K562 (cell line): ENCODE measurements around the gene LGALS3BP. TPM values are rescaled to one million over a fixed set of nuclear protein-coding genes. Genes with fewer than 3 reads are reported as not detected.

Experiments
- ATAC-seq: fragments of 200-7000 bp; cut with Tn5 transposase; 3 replicates; pipeline ENCODE4 v1.9.1; 2020; ENCODE audit warnings: moderate library complexity
- BruUV-seq: library from RNA; stranded (reverse); fragments of 400-500 nt; replicated peaks from 2 replicates; lab custom pipeline; 2021; lab: Mats Ljungman, UMichigan
- CTCF ChIA-PET: fragments of 300-600 bp; formaldehyde crosslinking; extraction: SDS; loops from one replicate; lab custom pipeline; 2021; ENCODE audit warnings: low intra/inter-chr PET ratio; lab: Yijun Ruan, JAX
- POLR2A ChIA-PET: fragments of 300-600, 350-650 bp; sonication (Branson Sonifier 250); formaldehyde crosslinking; extraction: SDS; loops from one replicate; lab custom pipeline; 2021; ENCODE audit warnings: antibody characterized with exemption, inconsistent platforms; lab: Yijun Ruan, JAX
- DNase-seq, 4 experiments: peaks; one replicate each; pipeline versions ENCODE4 v3.0.0 to v3.0.0-alpha.2; 2011 to 2018; ENCODE audit warnings: low spot score in 3 of 4, mixed read lengths in 3 of 4; ENCODE audit errors: extremely low read depth in 1 of 4
- FAIRE-seq: peaks from 2 replicates; lab custom pipeline; 2011; peaks lifted over from hg19 to GRCh38; lab: Jason Lieb, UNC
- H2AFZ ChIP-seq: 2 replicates; pipeline ENCODE4 v1.6.0; 2011; ENCODE audit warnings: low read depth, low read length, control low read depth, inconsistent platforms
- H3K27ac ChIP-seq: fragments of 200-600 bp; 3 replicates; pipeline ENCODE4 v1.8.0; 2011; ENCODE audit warnings: low read depth, mild to moderate bottlenecking, control low read depth, inconsistent platforms, low read length, moderate library complexity, mixed read lengths; ENCODE audit errors: extremely low read depth
- H3K27me3 ChIP-seq, 2 experiments: fragments of 300-600 bp in 1 of 2; 2 replicates in 1 of 2; 3 replicates in 1 of 2; pipeline versions ENCODE4 v1.6.0 to v1.8.0; 2011; ENCODE audit warnings: inconsistent platforms in 2 of 2, low read length in 2 of 2, mild to moderate bottlenecking in 1 of 2, mixed read lengths in 1 of 2, moderate library complexity in 1 of 2; ENCODE audit not compliant: control insufficient read depth in 2 of 2, insufficient read depth in 2 of 2
- H3K36me3 ChIP-seq: fragments of 300-600 bp; 3 replicates; pipeline ENCODE4 v1.8.0; 2011; ENCODE audit warnings: mild to moderate bottlenecking, low read length, inconsistent platforms; ENCODE audit not compliant: control insufficient read depth, insufficient read depth
- H3K4me1 ChIP-seq, 2 experiments: fragments of 200-600 bp in 1 of 2; replicated peaks in 1 of 2; 2 replicates in 1 of 2; 3 replicates in 1 of 2; pipeline versions ENCODE4 v1.5.1 to v1.8.0; 2011; ENCODE audit warnings: inconsistent platforms in 2 of 2, low read length in 2 of 2, mild to moderate bottlenecking in 1 of 2, mixed read lengths in 1 of 2, moderate library complexity in 1 of 2; ENCODE audit not compliant: control insufficient read depth in 2 of 2, insufficient read depth in 2 of 2
- H3K4me2 ChIP-seq: 2 replicates; pipeline ENCODE4 v1.6.1; 2011; ENCODE audit warnings: low read length, control low read depth, inconsistent platforms, mixed read lengths; ENCODE audit not compliant: insufficient read depth
- H3K4me3 ChIP-seq: fragments of 200-600 bp; sonication (generic), shearing (Covaris generic); 2 replicates; pipeline ENCODE4 v1.5.1; 2016; ENCODE audit warnings: control low read depth, inconsistent platforms
- H3K79me2 ChIP-seq: fragments of 200-600 bp; 3 replicates; pipeline ENCODE4 v1.8.0; 2011; ENCODE audit warnings: low read length, inconsistent platforms; ENCODE audit not compliant: control insufficient read depth, insufficient read depth
- H3K9ac ChIP-seq, 2 experiments: 2 replicates each; pipeline versions ENCODE4 v1.6.0 to v1.6.1; 2011; ENCODE audit warnings: low read depth in 2 of 2, low read length in 2 of 2, control low read depth in 1 of 2, inconsistent platforms in 1 of 2, mild to moderate bottlenecking in 1 of 2, mixed read lengths in 1 of 2; ENCODE audit not compliant: insufficient read depth in 1 of 2
- H3K9me1 ChIP-seq: one replicate; pipeline ENCODE4 v1.6.0; 2011; ENCODE audit warnings: inconsistent platforms, mild to moderate bottlenecking, low read length, moderate library complexity; ENCODE audit not compliant: control insufficient read depth, insufficient read depth
- H3K9me3 ChIP-seq: replicated peaks from 2 replicates; pipeline ENCODE4 v1.5.1; 2011; ENCODE audit warnings: low read depth, low read length, inconsistent platforms; ENCODE audit not compliant: control insufficient read depth, insufficient read depth
- H4K20me1 ChIP-seq: replicated peaks from 2 replicates; pipeline ENCODE4 v1.6.1; 2011; ENCODE audit warnings: low read length, inconsistent platforms, mixed read lengths; ENCODE audit not compliant: control insufficient read depth, insufficient read depth
- GATA2 ChIP-seq: sonication (generic); formaldehyde crosslinking; IDR thresholded peaks from 2 replicates; pipeline ENCODE4 v1.4.0; 2020; ENCODE audit warnings: mild to moderate bottlenecking, missing genetic modification reagents
- GTF3C2 ChIP-seq: IDR thresholded peaks from 3 replicates; pipeline ENCODE4 v1.6.1; 2011; ENCODE audit warnings: borderline replicate concordance, mild to moderate bottlenecking, moderate library complexity; ENCODE audit not compliant: insufficient read length; ENCODE audit errors: extremely low read depth
- OTX1 ChIP-seq: fragments of 450-650 bp; formaldehyde crosslinking; IDR thresholded peaks from 2 replicates; pipeline ENCODE4 v1.4.0; 2022; ENCODE audit warnings: mild to moderate bottlenecking
- ZC3H11A ChIP-seq: IDR thresholded peaks from 2 replicates; pipeline ENCODE4 v1.6.1; 2012; ENCODE audit warnings: low read depth, low read length, improper control_type of control experiment
- ZNF449 ChIP-seq: fragments of 250-450 bp; sonication (Bioruptor Pico); IDR thresholded peaks from 2 replicates; pipeline ENCODE4 v1.8.0; 2022; ENCODE audit warnings: moderate library complexity, mild to moderate bottlenecking, inconsistent platforms
- WGBS: fragments of 100-300 bp; shearing (Covaris generic); methylation state at CpG from one replicate; pipeline ENCODE4 v1.1.6; 2016; ENCODE audit warnings: low coverage, mixed read lengths; ENCODE audit not compliant: insufficient coverage; ENCODE audit errors: missing lambda C conversion rate; 5-methylcytosine and 5-hydroxymethylcytosine counted together
- in situ Hi-C: fragments of 300-500 bp; cut with MboI; formaldehyde crosslinking; loops from 4 replicates; pipeline ENCODE4 v1.15.0; 2018; ENCODE audit warnings: inconsistent platforms, mixed read lengths
- intact Hi-C: fragments of 100-400 bp; cut with micrococcal nuclease; formaldehyde crosslinking; loops from 2 replicates; pipeline ENCODE4 v1.14.2; 2022
- polyA plus RNA-seq, 8 experiments: library from polyadenylated mRNA; depleted of rRNA in 4 of 8; stranded (reverse) in 5 of 8; unstranded in 3 of 8; fragments of >200 nt; fragmentation: Nextera tagmentation in 2 of 8; fragmentation: Illumina TruSeq in 1 of 8; extraction: Ambion mirVana in 2 of 8; extraction: Trizol in 1 of 8; gene quantifications; 2 replicates each; pipeline versions ENCODE4 v1.2.1 to v1.2.3, GENCODE V29; 2011 to 2014; ENCODE audit warnings: inconsistent platforms in 1 of 8, missing spikeins in 1 of 8
- total RNA-seq, 7 experiments: library from RNA; depleted of rRNA in 6 of 7; stranded (reverse); fragments of >200 nt in 6 of 7; fragmentation: Illumina TruSeq in 2 of 7; extraction: Trizol in 2 of 7; gene quantifications; 2 replicates each; pipeline versions ENCODE4 v1.2.1 to v1.2.3, GENCODE V29; 2011 to 2021; ENCODE audit warnings: low replicate concordance in 1 of 7
- TF ChIP-seq, protein P1 (sequence below), 2 experiments: fragments of 450-650 bp; formaldehyde crosslinking in 1 of 2; IDR thresholded peaks; 2 replicates each; pipeline versions ENCODE4 v1.4.0 to v1.6.1; 2014 to 2020; ENCODE audit warnings: mild to moderate bottlenecking in 2 of 2, borderline replicate concordance in 1 of 2, low read depth in 1 of 2

Gene LGALS3BP
- total and polyA plus RNA-seq, 9 of the 15 experiments (the other 6 are each of a cell fraction or from before 2014, with no cell fraction given): 0.39 to 5.3 (median 3.2) TPM

- WGBS: 88% methylated on average over 10 of the region's 22 CpGs
- intact Hi-C loops: no loop called here
These were observed 12.3 kb upstream of the LGALS3BP start for GRCh38 chr17:78991906-78992532.

More at GRCh38 chr17:78991906-78992532, 12.3 kb upstream of the LGALS3BP start:
- Histone ChIP-seq H2AFZ (no peak overlapping the region), H3K9me3 (no peaks in the 10 kb centered on the region), H3K36me3 (peaks cover 72% of the 10 kb centered on the region; the same call in 2 of the 3 replicates), H3K79me2 (no peaks in the 10 kb centered on the region), H3K4me2 (no peak overlapping the region), H3K27me3 (no peaks in the 10 kb centered on the region)
- ATAC-seq: no peak
- CTCF ChIA-PET: interaction anchor here (0.6 kb wide), 1 partner anchor 18 kb away, joined by 5 read pairs; no protein-coding TSS in a partner anchor
- FAIRE-seq: no peak
- TF ChIP-seq GTF3C2: no peak
- TF ChIP-seq, protein P1, sequence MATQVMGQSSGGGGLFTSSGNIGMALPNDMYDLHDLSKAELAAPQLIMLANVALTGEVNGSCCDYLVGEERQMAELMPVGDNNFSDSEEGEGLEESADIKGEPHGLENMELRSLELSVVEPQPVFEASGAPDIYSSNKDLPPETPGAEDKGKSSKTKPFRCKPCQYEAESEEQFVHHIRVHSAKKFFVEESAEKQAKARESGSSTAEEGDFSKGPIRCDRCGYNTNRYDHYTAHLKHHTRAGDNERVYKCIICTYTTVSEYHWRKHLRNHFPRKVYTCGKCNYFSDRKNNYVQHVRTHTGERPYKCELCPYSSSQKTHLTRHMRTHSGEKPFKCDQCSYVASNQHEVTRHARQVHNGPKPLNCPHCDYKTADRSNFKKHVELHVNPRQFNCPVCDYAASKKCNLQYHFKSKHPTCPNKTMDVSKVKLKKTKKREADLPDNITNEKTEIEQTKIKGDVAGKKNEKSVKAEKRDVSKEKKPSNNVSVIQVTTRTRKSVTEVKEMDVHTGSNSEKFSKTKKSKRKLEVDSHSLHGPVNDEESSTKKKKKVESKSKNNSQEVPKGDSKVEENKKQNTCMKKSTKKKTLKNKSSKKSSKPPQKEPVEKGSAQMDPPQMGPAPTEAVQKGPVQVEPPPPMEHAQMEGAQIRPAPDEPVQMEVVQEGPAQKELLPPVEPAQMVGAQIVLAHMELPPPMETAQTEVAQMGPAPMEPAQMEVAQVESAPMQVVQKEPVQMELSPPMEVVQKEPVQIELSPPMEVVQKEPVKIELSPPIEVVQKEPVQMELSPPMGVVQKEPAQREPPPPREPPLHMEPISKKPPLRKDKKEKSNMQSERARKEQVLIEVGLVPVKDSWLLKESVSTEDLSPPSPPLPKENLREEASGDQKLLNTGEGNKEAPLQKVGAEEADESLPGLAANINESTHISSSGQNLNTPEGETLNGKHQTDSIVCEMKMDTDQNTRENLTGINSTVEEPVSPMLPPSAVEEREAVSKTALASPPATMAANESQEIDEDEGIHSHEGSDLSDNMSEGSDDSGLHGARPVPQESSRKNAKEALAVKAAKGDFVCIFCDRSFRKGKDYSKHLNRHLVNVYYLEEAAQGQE (IDR thresholded peaks at IDR 0.05; ENCODE audit: borderline replicate concordance): no peak
- TF ChIP-seq, protein P1 (CRISPR knock-in tag; IDR thresholded peaks at IDR 0.05; ENCODE audit: low read depth): no peak
- TF ChIP-seq OTX1 (CRISPR knock-in tag): no peak
- no peak for TF ChIP-seq GATA2
- no peak for TF ChIP-seq ZC3H11A
- TF ChIP-seq ZNF449 (CRISPR knock-in tag): no peak
- TF ChIP-seq, all 486 proteins: peak for 0
- POLR2A ChIA-PET: interaction anchor here (0.6 to 1.3 kb wide), 2 partner anchors 8 to 10 kb away, joined by 3 to 4 read pairs; no protein-coding TSS in a partner anchor
- BruUV-seq: no TSS peak
- Histone ChIP-seq H3K9me1 (no peaks in the 10 kb centered on the region), H3K4me3 (no peak overlapping the region), H4K20me1 (0 out of 2 replicates have a peak, but pooled peaks cover 5% of the 10 kb centered on the region), H3K27ac (no peak overlapping the region), H3K9ac (no peak overlapping the region), H3K4me1 (peaks cover 15 to 37% of the 10 kb centered on the region in 2 experiments; a peak in 4 of 5 replicates)
- in situ Hi-C loops: no loop called here
- no peak for DNase-seq
